ENCODE measurements around the gene TYR. TPM values are rescaled to one million over a fixed set of nuclear protein-coding genes. Genes with fewer than 3 reads are reported as not detected.

The TYR gene
- total and polyA plus RNA-seq, 2 donors (not counting 1 experiment from before 2014, with no cell fraction given): not detected

GRCh38 chr11:89168396-89168795, 9.3 kb upstream of the TYR start:
- peaks cover 3% of the 10 kb centered on the region for H3K9me3 Mint-ChIP-seq (ENCODE audit: insufficient read depth)
- H3K27me3 Mint-ChIP-seq: no peaks in the 10 kb centered on the region
- DNase-seq: no peak
- POLR2A ChIA-PET: no interaction called here
- Histone ChIP-seq H3K4me1 (ENCODE audit: control insufficient read depth in 2 of 2, insufficient read depth in 2 of 2, low read length in 2 of 2) (no peaks in the 10 kb centered on the region), H3K9ac (ENCODE audit: low read length) (no peak overlapping the region), H3K9me3 (ENCODE audit: control extremely low read depth in 1 of 3, control insufficient read depth in 2 of 3, insufficient read depth in 1 of 3, low read length in 2 of 3) (no peaks in the 10 kb centered on the region), H3K27me3 (replicated peaks in 1 of 4; ENCODE audit: control extremely low read depth in 1 of 4, control insufficient read depth in 3 of 4, insufficient read depth in 4 of 4, low read length in 3 of 4) (no peaks in the 10 kb centered on the region), H3K36me3 (replicated peaks in 1 of 2; ENCODE audit: control extremely low read depth in 1 of 2, control insufficient read depth in 1 of 2, extremely low read depth in 1 of 2, insufficient read depth in 2 of 2, low read length in 1 of 2) (no peaks in the 10 kb centered on the region), H3K79me2 (ENCODE audit: control insufficient read depth, insufficient read depth, low read length) (no peaks in the 10 kb centered on the region), H2AFZ (ENCODE audit: insufficient read depth, low read depth, low read length, poor library complexity, severe bottlenecking) (no peak overlapping the region), H3K4me3 (ENCODE audit: control extremely low read depth in 1 of 5, extremely low read depth in 1 of 5, insufficient read depth in 1 of 5, low read depth in 2 of 5, low read length in 4 of 5) (no peak overlapping the region), H3K4me2 (replicated peaks; ENCODE audit: low read depth, low read length, poor library complexity, severe bottlenecking) (no peak overlapping the region), H3K27ac (ENCODE audit: low read length in 2 of 2) (no peak overlapping the region), H4K20me1 (ENCODE audit: control insufficient read depth, insufficient read depth, low read length, poor library complexity, severe bottlenecking) (no peaks in the 10 kb centered on the region)
- no peak overlapping the region for H3K27ac Mint-ChIP-seq
- intact Hi-C loops (cut with micrococcal nuclease): no loop called here
- no peak for TF ChIP-seq EZH2 (IDR thresholded peaks at IDR 0.05; ENCODE audit: borderline replicate concordance, insufficient read depth, low read depth, low read length, poor library complexity, severe bottlenecking)
- TF ChIP-seq CTCF (IDR thresholded peaks at IDR 0.05): no peak
- no peak overlapping the region for H3K4me3 Mint-ChIP-seq
- CTCF ChIA-PET: no interaction called here
- H3K4me1 Mint-ChIP-seq: no peaks in the 10 kb centered on the region
- 83% methylated on average over 2 of the region's 3 CpGs for WGBS (ENCODE audit: insufficient coverage)
- no peak for ATAC-seq (ENCODE audit: low read depth)

- CTCF ChIA-PET: no interaction called here
- Histone ChIP-seq H3K27ac (ENCODE audit: low read length in 2 of 2) (no peak overlapping the region), H2AFZ (ENCODE audit: insufficient read depth, low read depth, low read length, poor library complexity, severe bottlenecking) (no peak overlapping the region), H4K20me1 (ENCODE audit: control insufficient read depth, insufficient read depth, low read length, poor library complexity, severe bottlenecking) (no peaks in the 10 kb centered on the region), H3K4me1 (ENCODE audit: control insufficient read depth in 2 of 2, insufficient read depth in 2 of 2, low read length in 2 of 2) (no peaks in the 10 kb centered on the region), H3K79me2 (ENCODE audit: control insufficient read depth, insufficient read depth, low read length) (no peaks in the 10 kb centered on the region), H3K4me2 (replicated peaks; ENCODE audit: low read depth, low read length, poor library complexity, severe bottlenecking) (no peak overlapping the region), H3K9ac (ENCODE audit: low read length) (no peak overlapping the region), H3K9me3 (ENCODE audit: control extremely low read depth in 1 of 3, control insufficient read depth in 2 of 3, insufficient read depth in 1 of 3, low read length in 2 of 3) (no peaks in the 10 kb centered on the region), H3K4me3 (ENCODE audit: control extremely low read depth in 1 of 5, extremely low read depth in 1 of 5, insufficient read depth in 1 of 5, low read depth in 2 of 5, low read length in 4 of 5) (no peak overlapping the region), H3K36me3 (replicated peaks in 1 of 2; ENCODE audit: control extremely low read depth in 1 of 2, control insufficient read depth in 1 of 2, extremely low read depth in 1 of 2, insufficient read depth in 2 of 2, low read length in 1 of 2) (no peaks in the 10 kb centered on the region), H3K27me3 (replicated peaks in 1 of 4; ENCODE audit: control extremely low read depth in 1 of 4, control insufficient read depth in 3 of 4, insufficient read depth in 4 of 4, low read length in 3 of 4) (no peaks in the 10 kb centered on the region)
- no peaks in the 10 kb centered on the region for H3K9me3 Mint-ChIP-seq (ENCODE audit: insufficient read depth)
- WGBS (ENCODE audit: insufficient coverage): 90% methylated on average over 2 of the region's 2 CpGs
- intact Hi-C loops (cut with micrococcal nuclease): no loop called here
- H3K4me1 Mint-ChIP-seq: no peaks in the 10 kb centered on the region
- TF ChIP-seq CTCF (IDR thresholded peaks at IDR 0.05): no peak
- no peak for TF ChIP-seq EZH2 (IDR thresholded peaks at IDR 0.05; ENCODE audit: borderline replicate concordance, insufficient read depth, low read depth, low read length, poor library complexity, severe bottlenecking)
- H3K27ac Mint-ChIP-seq: no peak overlapping the region
- no peak for DNase-seq
- POLR2A ChIA-PET: no interaction called here
- H3K4me3 Mint-ChIP-seq: no peak overlapping the region
- ATAC-seq (ENCODE audit: low read depth): no peak
- H3K27me3 Mint-ChIP-seq: no peaks in the 10 kb centered on the region
Observed at GRCh38 chr11:89175796-89176195, 1.9 kb upstream of the TYR start.
